Femur (tissue), 1 donor: ENCODE measurements around the gene TTC4.

ENCODE experiments used
- DNase-seq: peaks from one replicate; pipeline ENCODE4 v3.0.0-alpha.2; 2017

Gene TTC4

GRCh38 chr1:54788459-54788858, 72.8 kb downstream of the TTC4 start:
- DNase-seq = no peak

- DNase-seq = no peak
These were observed 76.3 kb downstream of the TTC4 start for GRCh38 chr1:54791880-54792522.
